Activated CD8-positive, alpha-beta T cell treated with anti-CD3 and anti-CD28 coated beads for 36 hours (primary cell): ENCODE results near the gene C2CD5. TPM values are rescaled to one million over a fixed set of nuclear protein-coding genes. Genes with fewer than 3 reads are reported as not detected.
"Not testable (repeated sequence)": the region's sequence is repeated elsewhere in the genome, so short reads cannot be mapped to it uniquely, and the experiment has no call there.

Source experiments
- ATAC-seq: fragments of 200-7000 bp; cut with Tn5 transposase; one replicate; pipeline ENCODE4 v1.10.0; 2021; ENCODE audit warnings: mild to moderate bottlenecking, moderate library complexity
- CTCF ChIA-PET: fragments of 350-600 bp; sonication (Branson Sonifier 250); formaldehyde crosslinking; loops from one replicate; lab custom pipeline; 2021; ENCODE audit warnings: antibody characterized with exemption; lab: Charles Lee
- POLR2A ChIA-PET: fragments of 350-600 bp; sonication (Branson Sonifier 250); formaldehyde crosslinking; loops from one replicate; lab custom pipeline; 2021; ENCODE audit warnings: antibody characterized with exemption; lab: Charles Lee
- DNase-seq: peaks from one replicate; pipeline ENCODE4 v3.0.0-alpha.2; 2020
- H3K27ac Mint-ChIP-seq: one replicate; pipeline ENCODE4 v1.8.0; 2021; ENCODE audit warnings: mild to moderate bottlenecking, mixed read lengths
- H3K27me3 Mint-ChIP-seq: one replicate; pipeline ENCODE4 v1.8.0; 2021; ENCODE audit warnings: mixed read lengths
- H3K36me3 Mint-ChIP-seq: one replicate; pipeline ENCODE4 v1.8.0; 2021; ENCODE audit warnings: low read depth, mixed read lengths
- H3K4me1 Mint-ChIP-seq: one replicate; pipeline ENCODE4 v1.8.0; 2021; ENCODE audit warnings: low read depth, mixed read lengths
- H3K4me3 Mint-ChIP-seq: one replicate; pipeline ENCODE4 v1.8.0; 2021; ENCODE audit warnings: mild to moderate bottlenecking, moderate library complexity, mixed read lengths
- H3K9me3 Mint-ChIP-seq: one replicate; pipeline ENCODE4 v1.8.0; 2021; ENCODE audit warnings: mixed read lengths
- CTCF ChIP-seq: fragments of 200-600 bp; IDR thresholded peaks from one replicate; pipeline ENCODE4 v1.8.0; 2022; ENCODE audit warnings: antibody characterized with exemption, mild to moderate bottlenecking
- intact Hi-C: fragments of 100-400 bp; cut with micrococcal nuclease; formaldehyde crosslinking; loops from one replicate; pipeline ENCODE4 v1.10.0; 2022
- total RNA-seq, 2 experiments: library from RNA; stranded (reverse); gene quantifications; one replicate each; pipeline ENCODE4 v1.2.3, GENCODE V29; 2021

C2CD5 gene
- total RNA-seq, 2 experiments from 2014 or later: 32.4 to 34.1 TPM

- ATAC-seq (no peak), DNase-seq (no peak)
- Mint-ChIP-seq H3K27ac (no peak overlapping the region), H3K27me3 (peaks cover 2% of the 10 kb centered on the region), H3K4me3 (no peak overlapping the region), H3K9me3 (no peaks in the 10 kb centered on the region), H3K4me1 (no peaks in the 10 kb centered on the region), H3K36me3 (no peaks in the 10 kb centered on the region)
- no peak for TF ChIP-seq CTCF
- POLR2A ChIA-PET: interaction anchor here (1.1 kb wide), 1 partner anchor 16 kb away, joined by 3 read pairs; no protein-coding TSS in a partner anchor
- CTCF ChIA-PET: no interaction called here
- intact Hi-C loops: no loop called here
Measured at GRCh38 chr12:22569253-22569652, 24.9 kb upstream of the C2CD5 start.

GRCh38 chr12:22562036-22563028, 18.0 kb upstream of the C2CD5 start:
- intact Hi-C loops: no loop called here
- Mint-ChIP-seq H3K4me3 (no peak overlapping the region), H3K27me3 (peaks cover 4% of the 10 kb centered on the region), H3K4me1 (peaks cover 5% of the 10 kb centered on the region), H3K9me3 (no peaks in the 10 kb centered on the region), H3K36me3 (no peaks in the 10 kb centered on the region), H3K27ac (no peak overlapping the region)
- no peak for TF ChIP-seq CTCF
- ATAC-seq (no peak), DNase-seq (no peak)
- ChIA-PET CTCF (no interaction called here), POLR2A (interaction anchor here (0.9 kb wide), 1 partner anchor 18 kb away, joined by 4 read pairs; the partner anchor contains the start of gene C2CD5)

- H3K27me3 Mint-ChIP-seq, POLR2A ChIA-PET, H3K4me3 Mint-ChIP-seq, intact Hi-C loops, H3K36me3 Mint-ChIP-seq, H3K4me1 Mint-ChIP-seq, H3K27ac Mint-ChIP-seq, DNase-seq, CTCF ChIA-PET, ATAC-seq: not testable (repeated sequence)
- H3K9me3 Mint-ChIP-seq: peaks cover 13% of the 10 kb centered on the region
Measured at GRCh38 chr12:22554750-22555149, 10.4 kb upstream of the C2CD5 start.

- ATAC-seq: no peak
- no peak for DNase-seq
- no peak overlapping the region for H3K27ac Mint-ChIP-seq
- H3K27me3 Mint-ChIP-seq: peaks cover 11% of the 10 kb centered on the region
- no peak for TF ChIP-seq CTCF
- intact Hi-C loops: no loop called here
- no peaks in the 10 kb centered on the region for H3K4me1 Mint-ChIP-seq
- ChIA-PET POLR2A (no interaction called here), CTCF (interaction anchor here (1.2 to 1.4 kb wide), 2 partner anchors 22 to 133 kb away, joined by 3 to 7 read pairs; no protein-coding TSS in a partner anchor)
- H3K4me3 Mint-ChIP-seq: no peak overlapping the region
- H3K36me3 Mint-ChIP-seq: peaks cover 6% of the 10 kb centered on the region
- H3K9me3 Mint-ChIP-seq: peaks cover 13% of the 10 kb centered on the region
Measured at GRCh38 chr12:22551624-22552023, 7.3 kb upstream of the C2CD5 start.

GRCh38 chr12:22545255-22545654, 913 bp upstream of the C2CD5 start:
- Mint-ChIP-seq H3K4me3 (peak overlapping the region; percentile 95), H3K27me3 (peaks cover 6% of the 10 kb centered on the region), H3K9me3 (no peaks in the 10 kb centered on the region), H3K27ac (peak overlapping the region; percentile 60), H3K4me1 (peaks cover 27% of the 10 kb centered on the region), H3K36me3 (peaks cover 21% of the 10 kb centered on the region)
- DNase-seq (no peak), ATAC-seq (no peak)
- intact Hi-C loops: loop anchor here (10.0 kb wide), 1 partner anchor 120 kb away; no protein-coding TSS in a partner anchor
- CTCF ChIA-PET: interaction anchor here (0.7 to 3.3 kb wide), 6 partner anchors 16 to 83 kb away, joined by 3 to 9 read pairs (median 5); partner anchors contain the start of gene ETNK1
- POLR2A ChIA-PET: interaction anchor here (1.7 to 1.9 kb wide), 2 partner anchors 14 to 79 kb away, joined by 7 to 11 read pairs; partner anchors contain the start of gene ETNK1
- no peak for TF ChIP-seq CTCF
